ENCODE measurements around the gene RERE.

DNA sequence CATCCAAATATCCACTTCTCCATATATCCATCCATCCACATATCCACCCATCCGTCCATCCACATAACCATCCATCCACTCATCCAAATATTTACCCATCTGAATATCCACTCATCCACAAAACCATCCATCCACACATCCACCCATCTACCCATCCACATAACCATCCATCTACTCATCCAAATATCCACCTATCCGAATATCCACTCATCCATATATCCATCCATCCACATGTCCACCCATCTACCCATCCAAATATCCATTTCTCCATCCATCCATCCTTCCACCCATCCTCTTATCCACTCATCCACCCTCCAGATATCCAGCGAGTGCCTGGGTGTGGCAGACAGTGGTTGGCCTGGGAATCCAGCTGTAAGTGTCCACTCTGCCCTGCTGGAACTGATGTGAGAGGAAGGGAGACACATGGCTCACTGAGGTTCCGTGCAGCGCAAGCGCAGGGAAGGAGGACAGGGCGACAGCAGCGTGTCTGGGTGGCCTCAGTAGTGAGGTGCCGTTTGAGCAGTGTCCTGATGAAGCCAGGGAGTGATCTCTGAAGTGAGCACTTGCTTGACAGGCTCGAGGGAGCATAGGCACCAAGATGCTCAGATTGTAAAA, 472.4 kb downstream of the RERE start:
- TF ChIP-seq, protein P1, sequence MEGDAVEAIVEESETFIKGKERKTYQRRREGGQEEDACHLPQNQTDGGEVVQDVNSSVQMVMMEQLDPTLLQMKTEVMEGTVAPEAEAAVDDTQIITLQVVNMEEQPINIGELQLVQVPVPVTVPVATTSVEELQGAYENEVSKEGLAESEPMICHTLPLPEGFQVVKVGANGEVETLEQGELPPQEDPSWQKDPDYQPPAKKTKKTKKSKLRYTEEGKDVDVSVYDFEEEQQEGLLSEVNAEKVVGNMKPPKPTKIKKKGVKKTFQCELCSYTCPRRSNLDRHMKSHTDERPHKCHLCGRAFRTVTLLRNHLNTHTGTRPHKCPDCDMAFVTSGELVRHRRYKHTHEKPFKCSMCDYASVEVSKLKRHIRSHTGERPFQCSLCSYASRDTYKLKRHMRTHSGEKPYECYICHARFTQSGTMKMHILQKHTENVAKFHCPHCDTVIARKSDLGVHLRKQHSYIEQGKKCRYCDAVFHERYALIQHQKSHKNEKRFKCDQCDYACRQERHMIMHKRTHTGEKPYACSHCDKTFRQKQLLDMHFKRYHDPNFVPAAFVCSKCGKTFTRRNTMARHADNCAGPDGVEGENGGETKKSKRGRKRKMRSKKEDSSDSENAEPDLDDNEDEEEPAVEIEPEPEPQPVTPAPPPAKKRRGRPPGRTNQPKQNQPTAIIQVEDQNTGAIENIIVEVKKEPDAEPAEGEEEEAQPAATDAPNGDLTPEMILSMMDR (conservative IDR thresholded peaks at IDR 0.05; ENCODE audit: low read length), result no peak
- TF ChIP-seq EZH2phosphoT487 (IDR thresholded peaks at IDR 0.05; ENCODE audit: borderline replicate concordance, low read depth, low read length), result no peak

Measured in OCI-LY7 (cell line).